CD4-positive, alpha-beta T cell treated with Interleukin-12 subunit alpha and Interleukin-12 subunit beta, for 1 hour (primary cell): Measurements from ENCODE around the gene RESF1.
"Not testable (repeated sequence)": the region's sequence is repeated elsewhere in the genome, so short reads cannot be mapped to it uniquely, and the experiment has no call there.

Experiments
- DNase-seq: peaks from one replicate; pipeline ENCODE4 v3.0.0-alpha.2; 2020

Gene RESF1, protein sequence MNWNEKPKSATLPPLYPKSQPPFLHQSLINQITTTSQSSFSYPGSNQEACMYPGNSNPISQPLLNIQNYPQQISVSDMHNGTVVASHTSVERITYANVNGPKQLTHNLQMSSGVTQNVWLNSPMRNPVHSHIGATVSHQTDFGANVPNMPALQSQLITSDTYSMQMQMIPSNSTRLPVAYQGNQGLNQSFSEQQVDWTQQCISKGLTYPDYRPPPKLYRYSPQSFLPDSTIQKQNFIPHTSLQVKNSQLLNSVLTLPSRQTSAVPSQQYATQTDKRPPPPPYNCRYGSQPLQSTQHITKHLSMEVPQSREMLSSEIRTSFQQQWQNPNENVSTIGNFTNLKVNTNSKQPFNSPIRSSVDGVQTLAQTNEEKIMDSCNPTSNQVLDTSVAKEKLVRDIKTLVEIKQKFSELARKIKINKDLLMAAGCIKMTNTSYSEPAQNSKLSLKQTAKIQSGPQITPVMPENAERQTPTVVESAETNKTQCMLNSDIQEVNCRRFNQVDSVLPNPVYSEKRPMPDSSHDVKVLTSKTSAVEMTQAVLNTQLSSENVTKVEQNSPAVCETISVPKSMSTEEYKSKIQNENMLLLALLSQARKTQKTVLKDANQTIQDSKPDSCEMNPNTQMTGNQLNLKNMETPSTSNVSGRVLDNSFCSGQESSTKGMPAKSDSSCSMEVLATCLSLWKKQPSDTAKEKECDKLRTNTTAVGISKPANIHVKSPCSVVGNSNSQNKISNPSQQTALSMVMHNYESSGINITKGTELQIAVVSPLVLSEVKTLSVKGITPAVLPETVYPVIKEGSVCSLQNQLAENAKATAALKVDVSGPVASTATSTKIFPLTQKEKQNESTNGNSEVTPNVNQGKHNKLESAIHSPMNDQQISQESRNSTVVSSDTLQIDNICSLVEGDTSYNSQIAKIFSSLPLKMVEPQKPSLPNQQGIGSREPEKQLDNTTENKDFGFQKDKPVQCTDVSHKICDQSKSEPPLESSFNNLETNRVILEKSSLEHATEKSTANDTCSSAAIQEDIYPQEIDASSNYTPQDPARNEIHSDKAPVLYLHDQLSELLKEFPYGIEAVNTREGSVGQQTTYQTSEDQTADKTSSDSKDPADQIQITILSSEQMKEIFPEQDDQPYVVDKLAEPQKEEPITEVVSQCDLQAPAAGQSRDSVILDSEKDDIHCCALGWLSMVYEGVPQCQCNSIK (N-terminal part only)

DNA sequence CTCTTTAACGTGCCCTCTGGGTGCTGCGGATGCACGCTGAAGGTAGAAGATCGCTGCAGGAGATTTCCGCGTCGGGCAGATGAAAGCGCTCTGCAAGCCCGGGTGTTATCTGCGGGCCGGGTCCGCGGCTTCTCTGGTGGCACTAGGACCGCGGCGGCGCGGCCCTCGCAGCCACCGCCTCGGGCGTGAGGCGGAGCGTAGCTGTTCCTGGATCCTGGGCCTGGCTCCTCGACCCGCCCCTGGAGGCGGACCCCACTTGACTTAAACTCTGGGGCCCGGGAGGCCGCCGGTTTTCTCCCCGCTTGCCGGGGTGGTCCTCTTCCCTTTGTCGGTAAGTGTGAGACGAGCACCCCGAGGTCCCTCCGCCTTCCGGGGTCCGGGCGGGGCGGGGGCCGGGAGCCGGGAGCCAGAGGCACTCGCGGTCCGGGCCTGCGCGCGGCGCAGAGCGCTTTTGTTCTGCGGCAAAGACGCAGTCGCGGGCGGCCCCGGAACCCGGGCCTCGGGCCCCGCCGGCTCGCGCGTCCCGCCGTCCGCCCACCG lies at the start of gene RESF1:
RESF1 (plus strand) TSS at position 255 of the 540 bp plus-strand sequence. CDS start 21,541 bp downstream, outside the sequence.
- DNase-seq, result peak; percentile 89

DNA sequence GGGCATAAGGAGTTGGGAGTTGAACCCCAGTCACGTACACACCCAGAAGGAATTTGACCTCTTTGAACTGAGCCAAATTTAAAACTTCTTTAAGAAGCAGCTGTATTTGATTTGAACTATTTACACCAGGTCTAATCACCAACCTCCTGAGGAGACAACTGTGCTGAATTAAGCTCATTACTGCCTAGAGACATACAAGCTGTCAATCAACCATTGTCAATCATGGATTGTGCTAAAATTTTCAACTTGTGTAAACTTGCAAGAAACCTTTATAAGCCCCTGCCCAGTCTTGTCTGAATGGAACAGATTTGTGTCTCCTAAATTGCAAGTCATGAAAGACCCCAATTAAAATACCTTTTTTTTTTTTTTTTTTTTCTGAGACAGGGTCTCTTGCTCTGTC lies 44.3 kb upstream of the RESF1 start:
- DNase-seq, result no peak

DNA sequence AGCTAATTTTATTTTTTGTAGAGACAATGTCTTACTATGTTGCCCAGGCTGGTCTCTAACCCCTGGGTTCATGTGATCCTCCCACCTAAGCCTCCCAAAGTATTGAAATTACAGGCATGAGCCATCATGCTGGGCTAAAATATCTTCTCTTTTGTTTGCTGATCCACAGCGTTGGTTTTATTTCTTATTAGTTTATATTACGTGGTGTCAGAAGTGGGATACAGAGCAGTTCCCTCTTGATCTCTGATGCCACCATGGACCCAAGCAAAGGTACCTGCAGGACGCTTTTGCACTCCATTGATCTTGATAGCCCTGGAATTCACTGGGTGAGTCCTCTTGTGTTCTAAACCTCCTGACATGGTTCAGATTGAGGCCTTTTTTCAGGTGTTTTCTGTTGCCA lies 43.8 kb upstream of the RESF1 start:
- DNase-seq, result no peak

DNA sequence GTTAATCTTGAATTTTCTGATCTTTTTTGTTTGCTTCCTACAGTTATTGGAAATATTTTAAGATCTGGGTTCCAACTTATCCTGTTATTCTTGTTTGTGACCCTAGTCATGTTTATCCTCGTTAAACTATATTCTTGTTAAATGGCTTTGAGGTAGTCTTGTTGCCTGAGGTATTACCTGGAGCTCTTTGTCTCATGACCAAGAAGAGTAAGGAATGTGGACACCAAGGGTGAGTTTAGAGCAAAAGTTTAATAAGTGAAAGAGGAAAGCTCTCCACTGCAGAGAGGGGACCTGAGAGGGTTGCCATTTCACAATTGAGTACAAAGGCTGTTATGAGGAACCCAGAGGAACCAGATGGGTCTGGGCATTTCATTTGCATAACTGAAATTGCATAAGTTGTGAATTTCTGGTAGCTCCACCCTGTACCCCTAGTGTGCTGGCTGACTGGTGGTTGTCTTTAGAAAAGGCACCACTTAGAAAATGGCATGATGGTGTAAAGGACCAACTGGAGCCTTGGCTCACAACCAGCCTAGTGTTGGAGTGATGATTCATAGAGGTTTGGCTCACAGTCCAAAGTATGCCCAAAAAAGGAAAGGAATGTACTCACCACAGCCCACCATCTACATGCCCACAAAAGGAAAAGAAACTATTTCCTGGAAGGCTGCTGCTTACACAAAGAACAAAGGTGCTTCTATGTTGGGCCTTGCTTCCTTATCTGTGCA lies 36.7 kb upstream of the RESF1 start:
- DNase-seq, result no peak

DNA sequence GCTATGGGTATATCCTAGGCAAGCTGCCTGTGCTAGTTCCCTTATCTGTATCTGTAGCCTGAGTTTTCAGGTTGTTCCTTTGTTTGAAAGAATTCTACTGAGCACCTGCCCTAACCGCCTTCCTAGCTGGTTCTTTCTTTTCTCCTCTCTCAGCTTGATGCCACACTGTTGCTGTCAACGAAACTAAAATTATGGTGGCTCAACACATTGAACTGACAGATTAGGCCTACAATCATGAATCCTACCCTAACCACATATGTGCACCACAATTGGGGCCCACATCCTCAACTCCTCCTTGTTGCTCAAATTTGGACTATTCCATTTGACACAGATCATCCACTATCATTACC lies 36.2 kb upstream of the RESF1 start:
- no peak for DNase-seq

DNA sequence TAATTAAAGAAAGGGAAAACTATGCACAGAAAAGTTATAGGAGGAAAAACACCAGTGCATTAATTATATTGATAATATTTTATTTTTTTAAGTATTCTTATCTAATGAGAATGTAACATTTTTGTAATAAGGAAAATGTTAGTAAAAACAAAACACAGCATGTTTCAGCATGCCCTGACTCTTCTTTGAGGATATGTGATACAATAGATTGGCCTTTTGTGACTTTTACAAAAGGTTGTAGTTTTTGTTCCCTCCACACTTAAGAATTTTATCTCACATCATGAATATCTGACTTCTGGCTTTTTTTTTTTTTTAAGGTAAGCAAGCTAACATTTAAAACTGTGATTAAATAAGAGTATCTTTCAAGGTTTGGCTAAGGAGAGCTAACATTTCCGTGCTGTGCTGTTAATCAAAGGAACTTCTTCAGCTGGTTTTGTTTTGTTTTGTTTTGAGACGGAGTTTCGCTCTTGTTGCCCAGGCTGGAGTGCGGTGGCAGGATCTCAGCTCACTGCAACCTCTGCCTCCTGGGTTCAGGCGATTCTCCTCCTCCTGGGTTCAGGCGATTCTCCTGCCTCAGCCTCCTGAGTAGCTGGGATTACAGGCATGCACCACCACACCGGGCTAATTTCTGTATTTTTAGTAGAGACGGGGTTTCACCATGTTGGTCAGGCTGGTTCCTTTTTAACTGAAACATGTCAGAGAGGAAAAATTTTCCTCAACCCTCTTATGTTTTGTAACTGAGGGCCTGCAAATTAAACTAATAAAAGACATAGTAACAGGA lies 30.8 kb upstream of the RESF1 start:
- peak; percentile 50 for DNase-seq

DNA sequence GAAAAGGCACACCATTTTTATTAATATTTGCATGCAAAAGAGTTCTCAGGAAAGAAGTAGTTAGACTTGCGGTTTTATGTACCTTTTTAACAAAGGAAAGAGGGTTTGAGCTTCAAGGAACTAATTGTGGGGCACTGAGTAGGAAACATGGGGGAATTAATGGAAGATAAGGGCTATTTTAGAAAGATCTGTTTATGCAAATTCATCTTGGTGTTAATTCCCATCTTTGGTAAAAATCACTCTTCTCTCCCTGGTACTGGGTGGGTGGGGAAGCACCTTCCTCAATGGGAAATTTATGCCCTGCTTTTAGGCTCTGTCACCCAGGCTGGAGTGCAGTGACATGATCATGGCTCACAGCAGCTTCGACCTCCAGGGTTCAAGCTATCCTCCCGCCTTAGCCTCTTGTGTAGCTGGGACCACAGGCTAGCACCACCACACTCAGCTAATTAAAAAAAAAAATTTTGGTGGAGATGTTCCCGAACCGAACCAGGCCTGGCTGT lies 30.1 kb upstream of the RESF1 start:
- peak; percentile 7 for DNase-seq

DNA sequence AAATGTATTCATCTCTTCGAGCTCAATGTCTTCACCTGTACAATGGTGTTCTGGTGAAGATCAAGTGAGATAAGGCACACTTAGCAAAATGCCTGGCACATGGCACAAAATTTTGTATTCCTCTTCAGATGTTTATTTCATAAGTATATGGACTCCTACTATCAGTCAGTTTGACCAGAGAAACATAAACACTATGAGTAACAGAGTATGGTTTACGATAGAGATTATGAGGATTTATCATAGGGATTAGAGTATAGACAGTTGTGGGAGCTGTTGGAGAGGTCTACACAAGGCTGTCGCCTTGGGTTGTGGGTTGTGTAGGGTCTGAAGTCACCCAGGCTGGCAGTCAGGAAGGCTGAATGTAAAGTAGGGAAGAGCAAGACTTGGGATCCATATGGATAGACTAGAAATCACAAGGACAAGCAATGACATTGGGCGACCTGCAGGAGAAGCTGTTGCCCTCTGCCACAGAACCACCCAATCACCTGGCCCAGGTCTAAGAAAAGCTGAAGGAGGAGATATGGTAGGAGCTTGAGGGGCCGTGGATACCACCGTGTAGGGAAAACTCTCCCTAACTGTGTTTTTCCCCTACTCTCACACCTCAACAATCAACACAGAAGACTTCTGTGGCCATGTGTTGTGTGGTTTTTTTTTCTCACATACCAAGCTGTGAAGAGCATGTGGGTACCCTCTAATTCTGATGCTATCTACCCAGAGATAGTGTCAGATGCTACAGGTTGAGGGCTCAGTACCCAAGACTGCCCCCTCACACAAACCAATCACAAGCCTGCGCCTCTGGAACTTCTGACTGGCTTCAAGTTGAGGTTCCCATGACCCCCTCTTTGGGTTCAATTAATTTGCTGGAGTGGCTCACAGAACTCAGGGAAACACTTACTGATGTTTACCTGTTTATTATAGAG lies 27.2 kb upstream of the RESF1 start:
- peak; percentile 46 for DNase-seq

DNA sequence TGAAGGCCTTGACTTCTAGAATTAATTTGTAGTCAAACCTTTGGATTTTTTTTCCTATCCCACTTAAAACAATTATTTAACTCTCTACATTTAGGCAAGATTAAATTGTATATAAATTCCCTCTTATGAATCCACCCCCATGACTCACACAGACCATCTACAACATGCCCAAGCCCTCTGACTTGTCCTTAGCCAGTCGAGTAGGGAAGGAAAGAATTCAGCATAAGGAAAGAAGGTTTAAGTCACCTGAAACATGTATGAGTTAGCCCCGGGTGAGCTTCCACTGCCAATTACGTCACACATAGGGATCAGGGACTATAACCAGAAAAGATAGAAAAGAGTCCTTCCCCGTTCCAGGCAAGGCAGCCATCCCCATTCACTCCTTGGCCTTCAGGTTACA lies 14.9 kb upstream of the RESF1 start:
- DNase-seq, result no peak

DNA sequence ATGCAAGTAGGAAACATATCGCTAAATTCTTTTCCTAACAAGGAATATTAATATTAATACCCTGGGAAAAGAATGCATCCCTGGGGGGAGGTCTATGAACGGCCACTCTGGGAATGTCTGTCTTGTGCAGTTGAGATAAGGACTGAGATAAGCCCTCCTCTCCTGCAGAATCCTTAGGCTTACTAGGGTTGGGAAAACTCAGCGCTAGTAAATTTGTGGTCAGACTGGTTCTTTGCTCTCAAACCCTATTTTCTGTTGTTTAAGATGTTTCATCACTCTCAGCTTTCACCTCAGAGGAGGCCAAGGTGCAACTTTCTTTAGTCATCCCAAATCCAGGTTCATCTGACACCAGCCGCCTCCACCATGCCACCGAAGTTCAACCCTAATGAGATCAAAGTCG lies 11.2 kb upstream of the RESF1 start:
- DNase-seq, result no peak

DNA sequence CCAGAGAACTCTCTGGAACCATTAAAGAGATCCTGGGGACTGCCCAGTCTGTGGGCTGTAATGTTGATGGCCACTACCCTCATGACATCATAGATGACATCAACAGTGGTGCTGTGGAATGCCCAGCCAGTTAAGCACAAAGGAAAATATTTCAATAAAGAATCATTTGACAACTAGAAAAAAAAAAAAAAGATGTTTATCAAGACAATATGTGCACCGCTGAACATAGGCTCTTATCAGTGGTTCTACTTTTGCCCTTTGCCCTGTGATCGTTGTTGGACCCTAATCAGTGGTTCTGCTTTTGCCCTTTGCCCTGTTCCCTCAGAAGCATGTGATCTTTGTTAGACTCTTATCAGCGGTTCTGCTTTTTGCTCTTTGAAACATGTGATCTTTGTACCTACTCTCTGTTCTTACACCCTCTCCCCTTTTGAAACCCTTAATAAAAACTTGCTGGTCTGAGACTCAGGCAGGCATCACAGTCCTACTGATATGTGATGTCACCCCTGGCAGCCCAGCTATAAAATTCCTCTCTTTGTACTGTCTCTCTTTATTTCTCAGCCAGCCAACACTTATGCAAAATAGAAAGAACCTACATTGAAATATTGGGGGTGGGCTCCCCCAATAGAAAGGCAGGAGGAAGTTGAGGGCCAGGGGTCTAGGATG lies 10.4 kb upstream of the RESF1 start:
- not testable (repeated sequence) for DNase-seq

DNA sequence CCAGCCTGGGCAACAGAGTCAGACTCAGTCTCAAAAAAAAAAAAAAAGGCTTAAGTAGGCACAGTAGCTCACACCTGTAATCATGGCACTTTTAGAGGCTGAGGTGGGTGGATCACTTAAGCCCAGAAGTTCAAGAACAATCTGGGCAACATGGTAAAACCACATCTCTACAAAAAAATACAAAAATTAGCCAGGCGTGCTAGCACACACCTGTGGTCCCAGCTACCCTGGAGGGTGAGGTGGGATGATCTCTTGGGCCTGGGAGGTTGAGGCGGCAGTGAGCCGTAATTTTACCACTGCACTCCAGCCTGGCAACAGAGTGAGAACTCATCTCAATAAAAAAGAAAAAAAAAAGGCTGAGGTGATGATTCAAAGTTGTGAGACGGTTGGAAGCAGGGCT lies 9.1 kb upstream of the RESF1 start:
- no peak for DNase-seq

DNA sequence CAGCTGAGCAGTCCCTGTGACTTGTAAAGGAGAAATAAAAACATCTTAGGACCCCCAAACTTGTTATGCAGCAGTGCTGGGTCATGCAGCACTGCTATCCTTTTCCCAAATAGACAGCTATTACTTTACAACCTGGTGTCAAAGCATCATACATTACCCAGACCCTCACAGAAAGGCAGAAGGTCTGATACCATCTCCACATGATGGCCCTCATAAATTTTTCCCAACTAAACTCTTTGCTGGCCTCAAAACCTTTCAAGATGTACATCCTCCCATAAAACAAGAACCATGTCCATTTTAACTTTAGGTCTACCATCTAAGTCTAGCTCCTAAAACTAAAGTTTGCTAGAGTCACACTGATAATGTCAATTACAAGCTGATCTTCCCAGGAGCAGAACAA lies 8.7 kb upstream of the RESF1 start:
- no peak for DNase-seq

DNA sequence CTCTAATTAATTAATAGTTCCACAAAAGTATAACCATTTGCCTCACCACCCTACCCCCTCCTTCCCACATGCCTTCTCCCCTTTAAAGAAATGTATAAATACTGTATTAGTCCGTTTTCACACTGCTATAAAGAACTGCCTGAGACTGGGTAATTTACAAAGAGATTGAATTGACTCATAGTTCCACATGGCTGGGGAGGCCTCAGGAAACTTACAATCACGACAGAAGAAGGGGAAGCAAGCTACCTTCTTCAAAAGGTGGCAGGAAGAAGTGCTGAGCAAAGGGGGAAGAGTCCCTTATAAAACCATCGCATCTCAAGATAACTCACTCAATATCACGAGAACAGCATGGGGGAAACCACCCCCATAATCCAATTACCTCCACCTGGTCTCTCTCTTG lies 8.2 kb upstream of the RESF1 start:
- DNase-seq, result no peak

DNA sequence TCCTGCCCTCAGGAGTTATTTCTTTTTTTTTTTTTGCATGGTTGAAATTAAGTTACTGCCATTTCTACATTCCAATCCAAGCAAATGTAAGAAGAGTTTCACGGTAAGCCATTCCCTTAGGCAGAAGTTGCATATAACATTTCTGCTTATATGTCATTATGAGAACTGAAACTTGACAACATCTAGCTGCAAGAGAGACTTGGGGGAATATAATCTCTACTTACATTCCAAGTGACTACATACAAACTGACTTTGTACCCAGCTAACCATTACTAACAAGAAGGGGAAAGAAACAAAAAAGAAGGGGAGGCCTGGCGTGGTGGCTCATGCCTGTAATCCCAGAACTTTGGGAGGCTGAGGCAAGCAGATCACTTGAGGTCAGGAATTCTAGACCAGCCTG lies 7.3 kb upstream of the RESF1 start:
- no peak for DNase-seq

DNA sequence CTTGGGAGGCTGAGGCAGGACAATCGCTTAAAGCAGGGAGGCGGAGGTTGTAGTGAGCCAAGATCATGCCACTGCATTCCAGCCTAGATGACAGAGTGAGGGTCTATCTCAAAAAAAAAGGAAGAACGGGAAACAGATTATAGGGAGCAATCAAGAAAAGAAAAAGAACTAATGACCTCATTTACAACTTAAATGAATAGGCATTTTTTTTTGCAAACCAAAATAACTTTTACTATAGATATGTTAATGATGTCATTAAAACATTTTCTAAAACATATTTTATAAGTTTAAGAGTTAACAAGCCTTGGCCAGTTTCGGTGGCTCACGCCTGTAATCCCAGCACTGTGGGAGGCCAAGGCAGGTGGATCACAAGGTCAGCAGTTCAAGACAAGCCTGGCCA lies 6.8 kb upstream of the RESF1 start:
- no peak for DNase-seq

DNA sequence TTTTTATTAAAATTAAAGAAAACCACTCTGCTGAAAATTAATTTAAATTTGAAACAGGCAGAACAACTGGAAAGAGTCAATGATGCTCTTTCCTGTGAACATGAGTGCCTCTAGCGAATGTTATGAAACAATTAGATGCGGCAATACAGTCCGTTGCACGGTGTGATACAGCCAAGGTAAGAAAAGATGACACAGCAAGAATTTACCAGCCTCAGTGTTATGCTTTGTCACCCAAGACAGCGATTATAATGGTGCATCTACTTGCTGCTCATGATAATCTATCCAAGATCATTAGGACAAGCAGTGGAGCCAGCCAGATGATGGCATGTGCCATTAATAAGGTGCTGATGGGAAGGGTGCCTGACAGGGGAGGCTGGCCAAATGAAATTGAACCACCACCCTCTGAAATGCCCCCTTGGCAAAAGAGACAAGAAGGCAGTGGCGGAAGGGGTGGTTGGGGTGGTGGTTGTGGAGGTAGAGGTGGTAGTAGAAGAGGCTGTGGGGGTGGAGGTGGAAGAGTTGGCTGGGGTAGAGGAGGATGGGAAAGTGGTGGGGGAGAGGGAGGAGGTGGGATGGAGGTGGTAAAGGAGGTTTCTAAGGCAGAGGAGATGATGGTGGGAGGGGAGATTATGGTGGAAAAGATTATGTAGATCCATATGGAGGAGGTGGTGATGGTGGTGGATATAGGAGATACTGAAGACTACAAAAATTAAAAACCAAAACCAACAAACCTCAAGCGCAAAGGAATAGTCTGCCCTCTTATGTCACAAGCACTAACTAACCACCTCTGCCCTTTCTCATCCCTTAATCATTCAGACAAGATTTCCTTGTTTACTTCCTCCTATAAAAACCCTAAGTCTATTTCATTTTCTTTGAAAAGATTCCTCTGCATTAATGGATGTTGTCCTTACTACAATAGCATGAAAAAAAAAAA lies 4.0 kb upstream of the RESF1 start:
- no peak for DNase-seq

DNA sequence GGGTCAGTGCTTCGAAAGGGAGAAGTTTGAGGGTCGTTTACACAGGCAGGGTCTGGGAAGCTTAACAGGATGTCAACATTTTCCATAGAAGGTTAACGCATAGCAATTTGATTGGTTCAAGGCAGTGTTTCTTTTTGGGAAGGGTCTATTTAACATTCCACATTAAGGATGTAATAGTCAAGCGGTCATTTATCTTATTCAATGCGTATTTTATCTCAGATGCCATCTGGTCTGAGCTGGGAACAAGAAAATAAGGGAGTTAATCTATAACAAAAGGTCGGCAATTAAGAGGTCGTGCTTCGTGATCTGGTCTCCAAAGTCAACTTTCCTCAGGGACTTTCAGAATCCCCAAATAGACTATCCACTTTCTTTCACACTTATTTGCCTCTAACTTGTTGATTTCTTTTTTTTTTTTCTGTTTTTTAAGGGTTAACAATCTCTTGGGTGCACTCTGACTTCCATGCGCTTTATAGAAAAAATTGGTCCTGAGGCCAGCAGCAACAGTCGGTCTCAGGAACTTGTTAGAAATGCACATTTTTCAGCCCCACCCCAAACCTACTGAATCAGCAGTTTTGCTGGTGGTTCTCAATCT lies 550 bp upstream of the RESF1 start:
- DNase-seq, result no peak
